ENCODE results near the gene RASSF8. TPM values are rescaled to one million over a fixed set of nuclear protein-coding genes. Genes with fewer than 3 reads are reported as not detected.

The RASSF8 gene
- total RNA-seq, 3 donors from 2014 or later: 3.2 to 109 (median 8.0) TPM

DNA sequence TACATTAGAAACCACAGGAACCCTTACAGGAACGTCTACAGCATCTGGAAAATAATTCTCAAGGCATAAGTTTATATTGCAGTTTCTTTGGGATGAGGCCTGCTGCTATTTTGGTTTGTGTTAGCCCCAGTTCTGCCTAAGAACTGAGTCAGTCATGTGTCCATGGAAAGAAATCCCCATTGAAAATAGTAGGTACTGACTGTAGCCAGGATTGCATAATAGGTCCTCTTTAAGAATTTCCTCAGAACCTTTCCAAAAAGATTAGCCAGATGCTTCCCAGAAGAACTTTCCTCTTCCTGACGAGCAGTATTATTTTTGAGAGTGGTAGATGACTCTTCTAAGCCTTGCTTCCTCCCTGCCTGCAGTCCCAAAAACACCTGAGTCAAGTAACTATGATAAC lies 52.6 kb downstream of the RASSF8 start:
- Histone ChIP-seq H3K36me3 (ENCODE audit: low read depth) (no peaks in the 10 kb centered on the region), H3K4me3 (no peak overlapping the region), H3K9me3 (no peaks in the 10 kb centered on the region), H3K4me1 (ENCODE audit: low read depth) (no peaks in the 10 kb centered on the region)
- TF ChIP-seq, protein P1, sequence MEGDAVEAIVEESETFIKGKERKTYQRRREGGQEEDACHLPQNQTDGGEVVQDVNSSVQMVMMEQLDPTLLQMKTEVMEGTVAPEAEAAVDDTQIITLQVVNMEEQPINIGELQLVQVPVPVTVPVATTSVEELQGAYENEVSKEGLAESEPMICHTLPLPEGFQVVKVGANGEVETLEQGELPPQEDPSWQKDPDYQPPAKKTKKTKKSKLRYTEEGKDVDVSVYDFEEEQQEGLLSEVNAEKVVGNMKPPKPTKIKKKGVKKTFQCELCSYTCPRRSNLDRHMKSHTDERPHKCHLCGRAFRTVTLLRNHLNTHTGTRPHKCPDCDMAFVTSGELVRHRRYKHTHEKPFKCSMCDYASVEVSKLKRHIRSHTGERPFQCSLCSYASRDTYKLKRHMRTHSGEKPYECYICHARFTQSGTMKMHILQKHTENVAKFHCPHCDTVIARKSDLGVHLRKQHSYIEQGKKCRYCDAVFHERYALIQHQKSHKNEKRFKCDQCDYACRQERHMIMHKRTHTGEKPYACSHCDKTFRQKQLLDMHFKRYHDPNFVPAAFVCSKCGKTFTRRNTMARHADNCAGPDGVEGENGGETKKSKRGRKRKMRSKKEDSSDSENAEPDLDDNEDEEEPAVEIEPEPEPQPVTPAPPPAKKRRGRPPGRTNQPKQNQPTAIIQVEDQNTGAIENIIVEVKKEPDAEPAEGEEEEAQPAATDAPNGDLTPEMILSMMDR (IDR thresholded peaks at IDR 0.05): no peak
- peak; percentile 29 for ATAC-seq
- DNase-seq: no peak
- intact Hi-C loops (cut with DNase I, micrococcal nuclease): no loop called here

DNA sequence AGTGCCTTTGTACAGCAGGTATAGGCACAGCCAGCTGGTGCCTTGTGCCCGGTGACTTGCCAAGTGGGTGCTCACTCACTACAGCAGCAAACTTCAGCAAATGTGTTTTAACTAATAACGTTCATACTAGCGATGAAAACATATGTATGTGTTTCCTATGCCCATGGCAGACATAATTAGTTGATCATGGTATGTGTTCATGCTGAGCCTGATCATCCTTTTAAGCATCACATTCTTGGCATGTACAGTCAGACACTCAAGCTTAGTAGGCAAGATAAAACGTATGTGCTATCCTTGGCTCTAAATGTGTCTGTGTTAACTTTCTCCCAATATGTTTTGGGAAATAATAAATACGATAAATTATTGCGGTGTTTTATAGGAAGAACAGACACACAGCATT lies 55.6 kb downstream of the RASSF8 start:
- H3K4me3 ChIP-seq: no peak overlapping the region
- H3K4me1 ChIP-seq (ENCODE audit: low read depth): no peaks in the 10 kb centered on the region
- H3K9me3 ChIP-seq: no peaks in the 10 kb centered on the region
- no peak for ATAC-seq
- H3K36me3 ChIP-seq (ENCODE audit: low read depth): no peaks in the 10 kb centered on the region
- intact Hi-C loops (cut with DNase I, micrococcal nuclease): no loop called here
- no peak for DNase-seq
- TF ChIP-seq, protein P1 (IDR thresholded peaks at IDR 0.05): no peak

DNA sequence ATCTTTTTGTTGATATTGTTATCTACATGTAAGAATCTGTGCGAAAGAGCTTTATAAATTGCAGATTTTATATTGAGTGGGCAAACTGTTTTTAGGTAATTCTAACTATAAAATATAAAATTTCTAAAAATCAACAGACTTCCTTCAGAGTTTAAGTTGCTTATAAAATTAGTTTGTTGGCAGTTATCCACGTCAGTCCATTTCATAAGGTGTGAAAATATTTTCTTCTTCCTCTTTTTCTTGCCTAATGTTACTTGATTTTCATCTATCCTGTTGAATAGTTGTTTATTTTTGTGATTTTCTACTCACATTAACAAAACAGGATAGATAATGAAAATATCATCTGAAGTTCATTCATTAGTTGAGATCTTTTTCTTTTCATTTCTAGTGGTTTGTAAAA lies 58.0 kb downstream of the RASSF8 start:
- H3K4me1 ChIP-seq (ENCODE audit: low read depth): no peaks in the 10 kb centered on the region
- no peaks in the 10 kb centered on the region for H3K9me3 ChIP-seq
- intact Hi-C loops (cut with DNase I, micrococcal nuclease): no loop called here
- H3K4me3 ChIP-seq: no peak overlapping the region
- no peaks in the 10 kb centered on the region for H3K36me3 ChIP-seq (ENCODE audit: low read depth)
- TF ChIP-seq, protein P1 (IDR thresholded peaks at IDR 0.05): no peak
- ATAC-seq: no peak
- DNase-seq: no peak

DNA sequence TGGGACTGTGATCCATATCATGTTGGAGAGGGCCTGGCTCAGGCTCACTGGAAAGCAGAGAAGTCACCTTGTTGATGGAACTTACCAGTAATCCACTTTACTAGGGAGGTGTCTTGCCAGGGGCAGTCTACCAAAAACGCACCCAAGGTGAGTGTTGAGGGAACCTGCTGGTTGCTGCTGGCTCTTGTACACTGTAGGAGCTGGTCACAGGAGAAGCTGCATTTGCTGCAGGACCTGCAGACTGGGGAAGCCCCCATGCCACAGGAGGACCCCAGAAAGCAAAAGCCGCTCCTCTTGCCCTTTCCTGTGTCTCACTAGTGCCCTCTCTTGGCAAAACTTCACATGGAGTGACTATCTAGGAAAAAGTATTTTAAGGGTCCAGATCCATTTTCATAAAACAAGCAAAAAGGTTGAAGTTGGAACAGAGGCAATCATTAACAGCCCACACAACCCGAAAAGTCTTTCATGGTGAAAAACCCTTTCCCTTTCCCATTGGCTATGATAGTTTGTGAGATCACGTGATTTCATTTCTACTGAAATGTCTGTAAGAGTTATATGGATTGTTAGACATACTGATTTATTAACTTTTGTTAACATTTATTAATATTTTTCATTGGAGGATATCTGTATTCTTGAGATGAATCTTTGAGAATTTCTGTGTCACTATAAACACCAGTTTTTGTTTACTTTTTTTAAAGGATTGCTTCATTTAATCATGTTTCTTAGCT lies 59.2 kb downstream of the RASSF8 start:
- Histone ChIP-seq H3K9me3 (no peaks in the 10 kb centered on the region), H3K4me3 (no peak overlapping the region), H3K4me1 (ENCODE audit: low read depth) (no peaks in the 10 kb centered on the region), H3K36me3 (ENCODE audit: low read depth) (no peaks in the 10 kb centered on the region)
- intact Hi-C loops (cut with DNase I, micrococcal nuclease): no loop called here
- peak in 1 of 3 donors; percentile 52 for DNase-seq
- TF ChIP-seq, protein P1 (IDR thresholded peaks at IDR 0.05): peak; percentile 19
- ATAC-seq: no peak

DNA sequence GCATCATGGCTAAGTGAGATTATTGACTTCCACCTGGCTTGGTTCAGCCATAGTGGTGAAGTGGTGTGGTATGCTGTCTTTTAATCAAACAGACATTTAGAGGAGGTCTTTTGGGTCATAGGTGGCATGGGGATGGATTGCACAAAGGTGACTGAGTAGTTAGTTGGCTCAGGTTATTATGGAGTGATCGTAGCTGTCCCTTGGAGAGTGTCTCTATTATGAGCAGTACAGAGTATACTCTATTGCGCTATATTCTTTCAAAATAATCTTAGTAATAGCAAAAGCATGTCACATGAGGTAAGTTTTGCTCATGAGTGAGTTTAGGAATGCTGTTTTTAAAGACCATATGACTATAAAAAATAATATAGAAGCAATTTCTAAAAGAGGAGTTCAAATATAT lies 60.4 kb downstream of the RASSF8 start:
- ATAC-seq (no peak), DNase-seq (no peak)
- no peaks in the 10 kb centered on the region for H3K4me1 ChIP-seq (ENCODE audit: low read depth)
- intact Hi-C loops (cut with DNase I, micrococcal nuclease): no loop called here
- TF ChIP-seq, protein P1 (IDR thresholded peaks at IDR 0.05): no peak
- no peaks in the 10 kb centered on the region for H3K9me3 ChIP-seq
- no peaks in the 10 kb centered on the region for H3K36me3 ChIP-seq (ENCODE audit: low read depth)
- H3K4me3 ChIP-seq: no peak overlapping the region
